ENCODE data around the gene EPHB2.

DNA sequence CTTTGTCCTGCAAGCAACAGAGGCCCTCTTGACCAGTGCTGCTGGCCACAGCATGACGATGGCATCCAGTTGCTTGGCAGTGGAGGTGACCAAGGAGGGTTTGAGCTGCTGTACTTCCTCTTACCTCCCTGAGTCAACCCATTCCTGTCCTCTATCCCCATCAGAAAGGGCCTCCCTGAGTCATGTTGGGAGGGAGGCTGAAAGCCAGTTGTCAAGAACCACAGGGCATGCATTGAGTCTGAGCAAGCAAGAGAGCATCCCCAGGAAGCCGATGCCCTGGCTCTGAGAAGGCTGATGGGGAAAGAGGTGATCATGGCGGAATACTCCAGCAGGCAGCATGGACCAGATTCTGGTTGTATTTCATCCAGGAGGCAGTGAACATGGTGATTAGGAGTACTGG, 192.5 kb downstream of the EPHB2 start:
- TF ChIP-seq EZH2 (IDR thresholded peaks at IDR 0.05; ENCODE audit: borderline replicate concordance, insufficient read depth, low read length, poor library complexity, severe bottlenecking) (no peak), CTCF (IDR thresholded peaks at IDR 0.05; ENCODE audit: poor library complexity, severe bottlenecking) (no peak), EP300 (conservative IDR thresholded peaks at IDR 0.05; ENCODE audit: poor library complexity, severe bottlenecking) (no peak), RAD21 (conservative IDR thresholded peaks at IDR 0.05) (no peak), SMC3 (conservative IDR thresholded peaks at IDR 0.05; ENCODE audit: poor library complexity) (no peak), TAF1 (IDR thresholded peaks at IDR 0.05; ENCODE audit: low read depth) (no peak), POLR2AphosphoS5 (IDR thresholded peaks at IDR 0.05) (no peak), MXI1 (conservative IDR thresholded peaks at IDR 0.05; ENCODE audit: poor library complexity, severe bottlenecking) (no peak)
